CD4-positive, alpha-beta T cell treated with Interleukin-4 for 4 hours (primary cell): Measurements from ENCODE around the gene DLG2.

ENCODE experiments used
- DNase-seq: peaks from one replicate; pipeline ENCODE4 v3.0.0-alpha.2; 2020

The DLG2 gene

DNA sequence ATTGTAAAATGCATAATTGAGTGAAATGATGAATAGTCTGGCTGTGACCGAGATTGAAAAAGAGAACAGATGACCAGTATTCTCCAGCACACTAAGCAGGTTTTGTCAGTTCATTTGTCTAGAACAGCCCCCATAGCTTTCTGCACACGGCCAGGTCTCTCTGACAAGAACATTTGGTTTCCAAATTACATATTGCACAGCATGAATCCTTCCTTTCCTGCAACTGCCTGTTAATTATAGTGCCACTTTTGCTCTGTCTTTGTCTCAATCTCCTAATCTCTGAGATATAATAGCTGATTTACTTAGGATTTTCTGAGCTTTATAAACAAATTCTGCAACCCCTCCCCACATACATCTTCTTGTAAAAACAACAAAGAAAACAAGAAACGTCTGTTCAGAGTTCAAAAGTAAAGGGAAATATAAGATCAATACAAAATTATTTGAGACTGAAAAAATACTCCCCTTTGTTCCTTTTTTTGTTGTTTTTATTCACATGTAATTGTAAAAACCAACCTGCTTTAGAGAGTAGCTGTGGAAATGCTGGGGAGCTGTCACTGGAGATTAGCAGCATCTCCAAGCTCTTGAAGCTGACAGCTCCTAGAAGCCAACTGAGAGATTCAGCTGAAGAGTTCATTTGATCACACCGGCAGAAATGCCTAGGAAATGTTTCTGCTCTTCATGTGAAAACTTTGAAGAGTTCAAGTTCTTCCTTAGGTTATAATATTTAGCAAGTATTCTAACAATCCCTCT is 998.1 kb downstream of the DLG2 start:
- no peak for DNase-seq

DNA sequence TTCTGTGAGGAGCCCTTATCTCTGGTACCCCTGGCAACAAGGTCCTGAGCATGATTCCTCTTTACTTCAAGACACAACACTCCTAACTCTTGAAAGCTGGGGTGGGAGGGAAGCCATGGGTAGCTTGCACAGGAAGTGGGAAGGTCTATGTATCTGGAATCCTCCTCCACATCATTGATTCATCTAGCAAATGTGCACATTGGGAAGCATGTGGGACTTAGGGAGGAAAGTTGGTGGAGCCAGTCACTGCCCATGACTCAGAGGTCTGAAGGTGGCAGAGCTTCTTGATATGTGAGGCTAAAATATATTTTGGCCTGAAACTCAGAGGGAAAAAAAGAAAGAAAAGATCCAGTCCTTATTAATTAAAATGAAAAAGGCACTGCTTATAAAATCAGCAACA is 1000.9 kb downstream of the DLG2 start:
- no peak for DNase-seq

DNA sequence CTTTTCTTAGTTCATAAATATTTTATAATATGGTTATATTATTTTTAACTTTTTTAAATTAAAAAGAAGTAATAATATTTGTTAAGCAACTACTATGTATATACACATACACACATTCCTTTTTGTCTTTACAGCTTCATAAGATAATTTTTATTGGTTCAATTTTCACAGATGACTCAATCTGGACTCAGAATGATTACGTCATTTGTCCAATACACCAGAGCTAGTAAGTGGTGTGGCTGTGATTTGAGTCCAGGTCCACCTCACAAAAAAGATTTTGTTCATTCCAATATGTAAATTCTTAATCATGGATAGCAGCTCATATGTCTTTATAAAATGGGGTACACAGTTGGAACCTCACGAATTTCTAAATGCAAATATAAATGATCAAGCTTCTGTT is 1014.5 kb downstream of the DLG2 start:
- no peak for DNase-seq

DNA sequence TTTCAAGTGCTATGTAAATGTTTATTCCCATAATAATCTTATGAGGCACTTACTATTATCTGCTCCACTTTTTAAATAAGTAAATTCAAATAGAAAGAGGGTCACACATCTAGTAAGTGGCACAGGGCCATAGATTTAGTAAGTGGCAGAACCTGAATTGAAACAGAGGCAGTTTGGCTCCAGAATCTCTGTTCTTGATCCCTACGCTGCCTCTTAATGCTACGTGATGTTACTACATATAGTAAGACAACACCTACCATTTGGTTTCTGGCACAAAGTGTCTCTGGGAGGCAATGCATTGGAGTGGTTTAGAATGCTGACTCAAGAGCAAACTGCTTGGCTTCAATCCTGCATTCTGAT is 1018.3 kb downstream of the DLG2 start:
- DNase-seq: no peak

DNA sequence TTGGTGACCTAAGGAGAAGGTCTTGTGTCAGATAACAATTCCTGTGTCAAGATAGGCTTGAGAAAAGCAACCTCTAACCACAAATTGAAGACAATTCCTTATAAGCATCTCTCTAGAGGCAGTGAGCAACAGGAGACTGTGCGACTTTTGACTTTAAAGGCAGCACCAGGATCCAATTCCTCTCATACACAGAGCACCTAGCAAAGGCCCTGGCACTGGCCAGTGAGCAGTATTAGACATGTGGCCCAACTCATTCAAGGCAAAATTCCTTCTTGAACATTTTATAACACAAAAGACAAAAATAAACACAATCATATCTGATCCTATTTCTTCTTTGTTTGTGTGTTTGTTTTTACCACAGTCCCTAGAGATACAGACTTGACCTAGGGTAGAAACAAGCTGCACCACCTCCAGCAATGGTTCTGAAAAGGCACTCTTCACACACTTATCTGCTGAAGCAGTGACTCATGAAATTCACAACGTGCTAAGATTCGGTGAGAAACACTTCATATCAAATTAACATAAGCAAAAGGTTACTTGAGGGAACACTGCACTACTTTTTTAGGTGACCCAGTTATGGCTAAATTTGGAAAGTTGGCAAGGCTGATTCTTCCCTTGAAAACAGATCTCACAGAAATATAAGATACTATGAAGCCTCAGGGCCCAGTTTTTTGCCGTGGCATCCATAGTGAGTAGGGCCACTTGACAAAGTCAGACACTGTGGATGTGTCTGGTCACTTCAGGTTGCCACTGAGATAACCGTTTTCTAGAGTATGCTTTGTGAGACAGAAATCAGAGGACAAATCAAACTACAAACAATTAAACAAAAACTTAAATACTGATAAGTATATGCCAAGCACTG is 1018.9 kb downstream of the DLG2 start:
- DNase-seq: no peak

DNA sequence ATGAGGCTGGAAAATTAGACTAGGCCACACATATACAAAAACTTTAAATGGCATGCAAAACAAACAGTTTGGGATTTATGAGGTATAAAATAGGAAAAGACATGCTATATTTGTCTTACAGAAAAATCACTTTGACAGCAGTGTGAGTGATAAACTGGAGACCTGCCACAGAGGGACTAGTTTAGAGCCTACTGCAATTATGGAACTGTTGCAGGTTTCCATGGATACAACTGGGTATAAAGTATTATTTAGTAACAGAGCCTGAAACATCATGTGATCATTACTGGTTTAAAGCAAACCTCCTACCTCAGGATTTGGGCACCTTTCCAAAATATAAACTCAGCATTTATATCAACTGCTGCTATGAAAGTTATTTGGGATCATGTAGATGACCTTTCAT is 1032.5 kb downstream of the DLG2 start:
- no peak for DNase-seq

DNA sequence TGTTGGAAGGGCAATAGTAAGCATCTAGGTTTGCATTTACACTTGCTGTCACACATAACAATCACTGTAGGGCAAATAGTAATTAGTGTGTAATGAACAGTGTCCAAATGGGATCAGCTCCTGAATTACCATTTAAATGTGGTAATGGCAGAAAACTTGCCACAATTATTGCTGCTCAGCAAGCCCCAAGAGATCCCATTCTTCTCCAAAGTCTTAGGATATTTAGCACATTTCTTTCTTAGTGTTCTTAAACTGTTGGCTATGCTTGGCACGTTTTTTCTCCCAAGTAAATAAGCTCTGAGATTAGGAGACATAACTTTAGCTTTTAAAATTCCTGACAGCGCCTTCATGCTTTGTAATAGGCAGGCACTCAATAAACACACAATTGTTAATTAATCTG is 1037.0 kb downstream of the DLG2 start:
- DNase-seq: no peak

DNA sequence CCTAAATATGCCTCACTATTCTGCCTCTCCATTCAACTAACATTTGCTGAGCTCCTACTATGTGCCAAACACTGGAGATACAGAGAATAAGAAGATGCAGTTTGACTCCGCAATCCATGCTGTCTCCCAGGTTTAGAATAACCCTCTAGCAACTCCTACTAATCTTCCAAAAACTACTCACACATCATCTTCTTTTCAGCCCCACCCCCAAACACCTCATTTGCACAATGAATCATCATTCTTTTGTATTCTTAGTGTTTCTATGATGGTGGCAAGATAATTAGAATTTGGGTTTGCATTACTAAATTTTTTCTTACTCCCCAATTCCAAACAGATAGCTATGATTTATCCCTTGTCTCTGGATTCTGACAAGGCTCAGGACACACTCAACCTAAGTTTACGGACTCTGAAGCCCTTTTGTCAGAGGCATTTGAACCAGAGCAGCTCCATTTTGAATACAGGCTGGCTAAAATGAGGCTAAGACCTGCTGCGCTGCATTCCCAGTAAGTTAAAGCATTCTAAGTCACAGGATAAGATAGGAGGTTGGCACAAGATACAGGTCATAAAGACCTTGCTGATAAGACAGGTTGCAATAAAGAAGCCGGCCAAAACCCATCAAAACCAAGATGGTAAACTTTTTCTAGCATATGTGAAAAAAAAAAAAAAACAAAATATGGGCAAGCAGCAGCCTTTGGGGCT is 1038.9 kb downstream of the DLG2 start:
- no peak for DNase-seq

DNA sequence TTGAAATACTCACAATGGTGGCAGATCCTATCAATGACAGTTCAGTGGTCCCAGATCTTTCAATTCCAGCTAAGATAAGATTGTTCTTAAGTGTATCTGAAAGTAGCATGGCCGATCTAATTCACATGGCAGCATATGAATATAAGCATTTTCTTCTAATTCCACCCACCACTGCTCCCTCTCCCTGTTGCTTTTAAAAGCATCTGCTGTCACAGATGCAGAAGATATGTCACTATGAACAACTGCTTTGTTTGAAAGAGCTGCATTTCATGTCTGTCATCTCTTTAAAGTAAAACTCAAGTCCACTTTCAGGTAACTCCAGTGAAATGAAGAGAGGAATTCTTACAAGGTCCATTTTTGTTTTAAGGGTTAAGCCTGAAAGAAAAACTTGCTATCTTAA is 1044.0 kb downstream of the DLG2 start:
- no peak for DNase-seq

DNA sequence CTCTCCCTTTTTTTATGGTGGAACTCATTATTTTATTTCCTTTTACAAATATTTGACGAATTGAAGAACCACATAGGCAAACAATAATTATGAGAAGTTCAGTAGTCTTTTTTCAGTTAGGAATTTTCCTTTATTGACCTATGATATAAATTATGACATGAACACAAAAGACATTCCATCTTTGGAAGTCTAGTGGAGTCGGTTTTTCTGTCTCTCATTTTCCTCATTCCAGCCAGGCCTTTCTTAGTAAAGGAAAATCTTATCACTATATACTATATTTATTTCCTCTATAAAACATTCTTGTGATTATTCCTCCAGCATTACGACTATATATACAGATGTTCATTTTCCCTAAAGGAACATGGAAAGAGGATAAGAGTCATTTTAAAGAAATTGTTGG is 1046.1 kb downstream of the DLG2 start:
- no peak for DNase-seq

DNA sequence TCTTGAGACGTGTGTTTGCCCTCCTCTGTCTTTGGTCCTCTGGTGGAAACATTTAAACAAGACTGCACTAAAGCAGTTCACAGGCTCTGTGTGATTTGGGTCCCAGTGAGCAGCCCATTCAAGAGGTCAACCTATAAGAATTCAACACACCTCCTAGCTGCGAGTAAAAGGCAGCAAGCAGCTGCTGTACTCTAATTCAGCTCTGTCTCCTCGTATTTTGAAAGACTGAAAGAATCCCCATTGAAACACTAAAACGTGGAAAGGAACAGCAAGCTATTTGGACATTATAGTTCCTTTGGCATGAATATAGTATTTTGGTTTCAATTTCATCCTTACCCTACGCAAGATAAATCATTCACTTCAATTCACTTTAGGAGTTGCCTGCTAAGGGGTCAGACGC is 1046.7 kb downstream of the DLG2 start:
- no peak for DNase-seq

DNA sequence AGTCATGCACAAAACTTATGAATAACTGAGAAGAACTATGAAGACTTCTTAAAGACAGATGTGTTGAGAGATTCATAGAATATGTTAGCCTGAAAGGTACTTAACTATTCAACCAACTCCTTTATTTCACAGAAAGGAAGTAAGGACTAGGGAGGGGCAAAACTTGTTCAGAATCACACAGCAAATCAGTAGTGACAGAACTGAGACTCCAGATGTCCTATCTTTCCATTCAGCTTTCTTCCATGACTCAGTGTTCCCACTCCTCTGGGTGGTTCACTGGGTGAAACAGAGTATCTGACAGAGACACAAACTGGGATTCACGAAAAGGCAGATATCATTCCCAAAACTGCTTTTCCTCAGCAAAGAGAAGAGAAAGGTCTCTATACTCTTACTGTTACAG is 1053.3 kb downstream of the DLG2 start:
- no peak for DNase-seq

DNA sequence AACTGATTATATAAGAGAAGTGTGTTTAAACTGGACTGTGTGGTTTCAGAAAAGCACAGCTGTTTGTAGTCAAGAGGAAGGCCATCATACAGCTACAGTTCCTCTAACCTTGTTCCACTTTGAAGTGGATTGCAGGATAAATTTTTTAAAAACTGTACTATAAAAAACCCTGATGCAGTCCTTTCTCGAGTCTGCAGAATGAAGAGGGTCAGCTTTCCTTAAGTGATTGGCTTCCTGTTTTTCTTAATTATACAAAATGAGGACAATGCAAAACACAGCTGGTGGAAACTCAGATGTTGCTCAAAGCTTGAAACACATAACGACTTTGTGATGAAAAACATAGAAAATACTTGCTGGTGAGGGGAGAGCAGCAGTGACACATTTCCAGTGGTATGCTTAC is 1060.5 kb downstream of the DLG2 start:
- DNase-seq: no peak

DNA sequence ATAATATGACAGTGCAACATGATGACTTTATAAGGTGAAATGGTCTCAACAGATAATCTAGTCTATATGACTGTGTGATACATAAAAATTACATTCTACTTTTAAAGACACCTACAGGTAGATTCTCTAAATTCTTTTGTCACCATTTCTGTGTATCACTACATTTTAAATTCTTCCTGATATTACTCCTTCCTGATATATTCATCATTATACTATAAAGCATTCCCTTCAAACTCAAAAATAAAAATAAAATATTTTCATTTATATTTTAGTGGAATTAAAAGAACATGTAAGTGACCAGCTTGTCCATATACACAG is 1062.3 kb downstream of the DLG2 start:
- no peak for DNase-seq

DNA sequence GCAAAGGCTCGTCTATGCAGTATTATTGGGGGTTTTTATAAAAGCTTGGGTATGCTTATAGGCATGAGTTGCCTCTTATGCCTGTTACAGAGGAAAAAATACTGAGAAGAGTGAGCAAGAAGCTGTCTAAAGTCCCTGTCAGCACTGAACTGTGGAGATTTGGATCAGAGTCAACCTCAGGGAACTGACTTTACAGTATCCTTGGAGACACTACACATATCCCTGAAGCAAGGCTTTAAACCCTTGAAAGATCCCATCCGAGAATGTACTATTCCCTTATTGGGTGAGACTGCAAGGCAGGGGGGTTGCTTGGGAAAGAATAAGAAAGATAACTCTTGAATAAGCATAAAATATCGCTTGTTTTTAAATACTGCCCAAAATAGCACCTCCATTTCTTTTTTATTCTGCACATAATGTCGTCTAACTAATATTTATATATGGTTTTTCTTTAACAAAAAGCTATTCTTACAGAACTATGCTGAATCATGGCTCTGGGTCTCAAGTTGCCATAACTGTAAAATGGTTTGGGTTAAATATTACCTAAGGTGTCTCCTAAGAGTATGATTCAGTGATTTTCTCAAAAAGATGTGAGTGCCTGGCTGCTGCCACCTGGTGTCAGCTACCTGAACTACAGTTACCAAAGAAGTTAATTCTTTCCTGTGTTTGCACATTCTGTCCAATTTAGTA is 1062.8 kb downstream of the DLG2 start:
- peak; percentile 8 for DNase-seq

DNA sequence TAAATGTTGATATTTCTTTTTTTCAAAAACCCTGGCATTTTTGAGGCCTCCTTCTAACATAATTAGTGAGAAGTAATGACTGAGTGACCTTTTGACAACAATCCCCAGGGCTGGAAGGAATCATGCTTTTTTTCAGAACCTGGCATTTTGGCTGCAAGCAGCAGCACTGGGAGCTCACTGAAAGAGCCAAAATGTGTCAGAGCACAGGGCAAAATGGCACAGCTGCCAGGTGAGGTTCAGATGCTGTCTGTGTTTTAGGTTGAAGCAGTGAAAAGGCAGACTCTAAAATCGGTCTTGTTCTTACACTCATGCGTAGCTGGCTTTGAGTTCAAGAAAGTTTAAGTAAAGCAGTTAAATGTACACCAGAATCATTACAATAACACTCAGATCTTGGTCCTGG is 1063.8 kb downstream of the DLG2 start:
- DNase-seq: no peak

DNA sequence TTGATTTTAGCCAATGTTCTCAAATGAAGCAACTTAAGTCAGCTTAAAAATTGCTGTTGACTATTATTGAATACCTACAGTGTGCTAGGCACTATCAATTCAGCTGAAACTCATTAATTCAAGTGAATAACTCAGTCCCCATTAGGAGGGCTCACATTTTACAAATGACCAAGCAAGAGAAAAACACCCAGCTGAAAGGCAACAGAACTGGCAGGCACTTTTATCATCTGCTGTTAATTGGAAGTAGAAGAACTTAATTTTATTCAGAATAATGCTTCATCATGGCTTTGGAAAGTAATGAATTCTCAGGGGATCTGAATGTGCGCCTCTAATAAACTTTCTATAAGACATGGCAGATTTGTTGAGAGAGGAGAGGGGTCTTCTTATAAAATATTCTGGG is 1066.9 kb downstream of the DLG2 start:
- DNase-seq: no peak

DNA sequence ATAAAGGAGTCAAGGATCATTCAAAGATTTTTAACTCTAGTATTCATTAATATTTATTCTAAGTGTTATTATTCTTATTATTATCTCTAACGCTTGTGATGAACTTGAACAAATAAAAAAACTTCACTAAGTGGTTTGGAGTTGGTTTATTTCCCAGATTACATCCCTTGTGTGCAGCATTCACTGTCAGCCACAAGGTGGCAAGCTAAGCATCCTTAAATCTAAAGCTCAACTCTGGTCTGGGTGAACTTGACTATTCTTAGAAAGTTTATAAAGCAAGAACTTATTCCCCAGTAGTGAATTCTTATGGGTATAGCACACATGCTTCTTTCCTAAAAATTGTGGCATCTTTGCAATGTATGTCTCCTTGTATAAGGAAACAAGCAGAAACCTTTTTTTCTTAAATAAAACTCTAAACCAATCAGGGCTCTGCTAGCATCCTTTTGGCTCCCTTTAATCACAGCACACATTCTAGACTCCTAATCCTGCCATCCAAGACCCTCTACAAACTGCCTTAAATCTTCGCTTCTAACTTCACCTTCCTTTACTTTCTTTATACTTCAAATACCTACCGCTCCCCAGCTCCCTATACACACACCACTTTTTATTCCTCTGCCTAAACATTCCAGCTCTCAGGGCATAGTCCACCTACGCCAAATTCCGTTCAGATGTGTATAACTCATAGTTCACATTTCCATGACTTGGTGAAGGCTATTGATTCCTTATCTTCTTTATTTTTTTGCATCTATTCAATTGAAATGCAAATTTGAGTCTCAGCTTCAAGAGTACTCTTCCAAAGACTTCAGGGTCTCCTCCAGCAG is 1068.8 kb downstream of the DLG2 start:
- no peak for DNase-seq

DNA sequence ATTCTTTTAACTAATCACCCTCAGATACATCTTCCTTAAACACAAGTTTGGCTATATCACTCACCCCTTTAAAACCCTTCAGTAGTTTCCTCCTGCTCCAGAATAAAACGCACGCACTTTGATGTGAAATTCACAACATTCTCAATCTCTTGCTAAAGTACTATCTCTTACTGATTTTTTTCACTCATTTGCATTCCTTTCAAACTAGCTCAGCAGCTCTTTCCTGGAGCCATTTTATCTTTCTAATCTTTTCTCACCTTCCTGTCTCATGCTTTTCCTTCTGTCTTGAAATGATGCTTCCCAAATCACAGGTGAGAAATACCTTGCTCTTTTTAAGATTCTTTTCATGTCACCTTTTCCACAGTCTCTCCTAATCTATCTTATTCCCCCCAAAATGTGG is 1074.4 kb downstream of the DLG2 start:
- DNase-seq: no peak

DNA sequence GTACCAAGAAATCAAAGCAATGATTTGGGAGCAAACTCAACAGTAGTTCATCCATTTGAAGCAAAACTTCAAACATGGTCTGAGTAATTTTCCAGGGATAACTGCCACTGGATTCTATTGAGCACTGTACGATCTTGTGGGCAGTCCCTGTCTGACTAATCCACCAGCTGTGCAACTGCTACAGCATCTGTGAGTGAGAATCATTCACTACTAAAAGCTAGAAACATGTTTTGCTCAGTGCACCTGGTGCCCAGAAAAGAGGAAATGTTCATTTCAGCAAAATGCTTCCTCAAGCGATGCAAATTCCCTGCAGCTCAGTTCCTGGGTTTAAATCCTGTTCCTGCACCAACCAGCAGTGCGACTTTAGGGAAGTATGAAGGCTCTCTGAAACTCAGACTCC is 1077.9 kb downstream of the DLG2 start:
- no peak for DNase-seq

DNA sequence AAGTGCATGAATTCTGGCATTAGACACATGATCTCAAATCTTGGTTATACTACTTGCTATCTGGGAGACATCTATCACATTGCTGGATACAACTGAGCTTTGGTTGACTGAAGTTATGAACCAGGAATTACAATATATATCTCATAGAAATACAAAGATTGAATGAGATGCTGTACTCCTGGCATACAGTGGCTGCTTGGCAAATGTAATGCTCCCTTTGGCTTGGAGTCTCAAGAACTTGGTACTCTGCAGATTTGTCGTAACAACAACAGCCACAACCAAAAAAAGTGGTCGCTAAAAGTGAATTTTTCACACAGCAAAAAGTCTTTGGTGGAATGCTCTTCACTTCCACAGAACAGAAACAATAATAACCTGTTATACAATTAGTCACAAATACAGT is 1082.6 kb downstream of the DLG2 start:
- DNase-seq: no peak

DNA sequence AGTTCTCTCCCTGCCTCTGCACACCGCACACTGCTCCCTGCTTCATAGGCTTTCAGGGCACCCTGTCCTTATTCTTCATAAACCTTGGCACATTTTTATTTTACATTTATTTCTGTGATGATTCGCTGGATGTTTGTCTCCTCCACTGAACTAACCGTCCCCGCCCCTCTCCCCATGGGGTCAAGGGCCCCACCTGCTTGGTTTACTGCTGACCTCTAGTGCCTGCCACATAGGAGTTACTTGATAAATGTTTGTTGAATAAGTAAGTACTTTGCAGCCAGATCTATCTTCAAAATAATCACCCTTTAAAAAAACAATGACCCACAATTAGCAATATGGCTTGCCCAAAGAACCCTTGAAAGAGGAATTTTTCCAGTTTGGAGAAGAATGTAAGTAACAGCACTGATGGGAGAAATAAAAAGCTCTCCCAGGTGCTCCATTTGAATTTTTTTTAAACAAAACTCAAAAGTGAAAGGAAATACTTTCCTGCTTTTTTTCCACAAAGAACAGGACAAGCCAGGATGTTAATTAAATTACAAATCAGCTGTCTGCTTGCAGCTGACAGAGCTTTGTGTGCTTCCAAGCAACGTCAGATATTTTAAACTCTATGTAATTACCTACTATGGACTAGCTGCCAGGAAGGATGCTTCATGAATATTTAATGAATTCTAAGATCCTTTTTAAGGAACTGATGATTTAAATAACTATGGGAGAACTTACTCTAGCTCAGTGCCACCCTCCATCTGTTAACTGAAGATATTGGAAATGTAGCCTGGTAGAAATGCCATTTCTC is 1083.6 kb downstream of the DLG2 start:
- no peak for DNase-seq
